CD4-positive, alpha-beta T cell treated with Interleukin-1 beta for 1 hour (primary cell): ENCODE data around the gene CYP39A1.

Source experiments
- DNase-seq, 2 donors: peaks; one replicate each; pipeline ENCODE4 v3.0.0-alpha.2; 2020 to 2022

The CYP39A1 gene

DNA sequence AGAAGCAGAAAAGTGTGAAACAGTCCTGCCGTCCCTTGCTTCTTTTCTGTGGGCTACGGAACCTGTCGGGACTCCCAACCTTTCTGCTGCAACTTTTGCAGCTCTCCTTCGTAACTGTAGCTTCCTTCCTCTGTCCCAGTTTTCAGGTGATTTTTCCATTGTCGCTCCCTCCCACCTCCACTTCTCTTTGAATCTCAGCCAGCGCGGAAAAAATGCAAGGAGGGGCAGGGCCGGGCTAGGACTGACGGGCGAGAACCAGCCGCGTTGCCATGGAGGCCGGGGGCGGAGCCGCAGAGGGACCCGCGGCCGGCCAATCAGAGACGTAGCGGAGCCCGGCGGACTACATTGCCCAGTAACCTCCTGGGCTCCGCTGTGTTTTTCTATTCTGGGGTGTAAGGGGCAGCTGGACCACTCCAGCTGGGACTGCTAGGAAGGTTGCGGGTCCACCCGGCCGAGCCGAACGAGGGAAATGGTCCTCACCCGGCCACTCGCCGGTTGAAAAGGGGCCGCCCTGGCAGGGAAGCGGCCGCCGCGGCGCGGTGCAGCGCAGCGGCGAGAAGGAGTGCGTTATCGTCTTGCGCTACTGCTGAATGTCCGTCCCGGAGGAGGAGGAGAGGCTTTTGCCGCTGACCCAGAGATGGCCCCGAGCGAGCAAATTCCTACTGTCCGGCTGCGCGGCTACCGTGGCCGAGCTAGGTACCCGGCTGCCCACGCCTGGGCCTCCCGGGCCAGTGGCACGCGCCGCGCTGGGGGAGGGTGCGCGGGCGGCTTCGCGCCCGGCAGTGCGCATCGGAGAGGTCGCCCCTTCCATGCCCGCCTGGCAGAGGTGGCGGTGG lies at the start of gene CYP39A1, which contains the start of gene SLC25A27:
TSS of gene CYP39A1 (minus strand) at position 216 of the 836 bp plus-strand sequence. CDS start 236 bp downstream, outside the sequence.
TSS of gene SLC25A27 (plus strand) at position 373 of the 836 bp plus-strand sequence. CDS start at position 591, 218 bp downstream.
- DNase-seq = peak; percentile 74 to 81

GRCh38 chr6:46699970-46700369 lies 47.4 kb upstream of the CYP39A1 start:
- DNase-seq = no peak

- no peak for DNase-seq
Measured at GRCh38 chr6:46690911-46691451, 38.4 kb upstream of the CYP39A1 start.

GRCh38 chr6:46690141-46690755 lies 37.6 kb upstream of the CYP39A1 start:
- no peak for DNase-seq

DNA sequence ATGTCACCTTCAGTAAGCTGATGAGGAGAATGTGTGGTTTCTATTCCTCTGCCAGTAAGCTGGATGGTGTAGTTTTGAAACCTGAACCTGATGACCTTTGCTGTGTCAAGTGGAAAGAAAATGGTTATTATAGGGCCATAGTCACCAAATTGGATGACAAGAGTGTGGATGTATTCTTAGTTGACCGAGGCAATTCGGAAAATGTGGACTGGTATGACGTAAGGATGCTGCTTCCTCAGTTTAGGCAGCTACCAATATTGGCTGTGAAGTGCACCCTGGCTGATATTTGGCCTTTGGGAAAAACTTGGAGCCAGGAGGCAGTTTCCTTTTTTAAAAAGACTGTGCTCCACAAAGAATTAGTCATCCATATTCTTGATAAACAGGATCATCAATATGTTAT lies 37.0 kb upstream of the CYP39A1 start:
- no peak for DNase-seq

DNA sequence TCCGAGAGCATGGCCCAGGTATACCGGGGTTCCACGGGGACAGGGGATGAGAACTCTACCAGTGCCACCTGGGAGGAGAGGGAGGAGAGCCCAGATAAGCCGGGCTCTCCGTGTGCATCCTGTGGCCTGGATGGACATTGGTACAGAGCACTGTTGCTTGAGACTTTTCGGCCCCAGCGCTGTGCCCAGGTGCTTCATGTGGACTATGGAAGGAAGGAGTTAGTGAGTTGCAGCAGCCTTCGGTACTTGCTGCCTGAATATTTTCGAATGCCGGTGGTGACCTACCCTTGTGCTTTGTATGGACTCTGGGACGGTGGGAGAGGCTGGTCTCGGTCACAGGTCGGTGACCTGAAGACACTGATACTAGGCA lies 36.3 kb upstream of the CYP39A1 start:
- no peak for DNase-seq

- DNase-seq = no peak
Measured at GRCh38 chr6:46688117-46688965, 35.7 kb upstream of the CYP39A1 start.

- no peak for DNase-seq
Measured at GRCh38 chr6:46687619-46688097, 35.0 kb upstream of the CYP39A1 start, which contains the start of gene TDRD6. TSS of gene TDRD6 (plus strand) at chr6:46687885. CDS start at chr6:46688129, 244 bp downstream.

GRCh38 chr6:46684771-46685170 lies 32.2 kb upstream of the CYP39A1 start:
- no peak for DNase-seq

DNA sequence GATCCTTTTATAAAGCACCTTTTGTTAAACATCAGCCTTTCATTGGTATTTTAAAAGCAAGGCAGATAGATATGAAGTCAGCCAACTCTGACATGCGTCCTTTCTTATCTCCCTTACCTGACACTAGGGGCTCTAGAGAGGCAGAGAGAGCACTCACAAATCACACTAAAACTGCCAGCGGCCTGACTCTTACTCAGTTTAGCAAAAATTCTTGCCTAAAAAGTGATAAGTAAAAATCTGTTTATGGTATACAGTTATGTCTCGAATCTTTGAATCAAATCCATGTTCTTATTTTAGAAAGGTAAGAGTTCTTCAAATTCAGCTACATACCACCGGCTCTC lies 24.7 kb upstream of the CYP39A1 start:
- no peak for DNase-seq

GRCh38 chr6:46676604-46677313 lies 24.1 kb upstream of the CYP39A1 start:
- no peak for DNase-seq

DNA sequence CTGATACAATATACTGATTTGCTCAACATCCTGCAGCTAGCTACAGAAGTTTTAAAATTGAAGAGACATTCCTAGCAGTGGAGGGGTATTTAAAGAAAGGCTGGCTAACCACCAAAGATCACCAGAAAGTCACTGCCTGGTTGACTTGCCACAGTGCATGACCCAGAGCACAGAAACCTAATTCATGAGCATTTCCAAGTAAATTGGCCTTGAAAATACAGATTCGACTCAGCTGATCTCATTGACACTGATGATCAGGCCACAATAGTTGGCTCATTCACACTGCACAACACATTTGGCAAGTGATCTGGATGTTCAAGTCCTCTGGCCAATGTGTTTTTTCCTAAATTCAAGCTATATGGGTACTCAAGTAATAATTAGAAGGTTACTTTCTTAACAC lies 21.8 kb upstream of the CYP39A1 start:
- DNase-seq = no peak

DNA sequence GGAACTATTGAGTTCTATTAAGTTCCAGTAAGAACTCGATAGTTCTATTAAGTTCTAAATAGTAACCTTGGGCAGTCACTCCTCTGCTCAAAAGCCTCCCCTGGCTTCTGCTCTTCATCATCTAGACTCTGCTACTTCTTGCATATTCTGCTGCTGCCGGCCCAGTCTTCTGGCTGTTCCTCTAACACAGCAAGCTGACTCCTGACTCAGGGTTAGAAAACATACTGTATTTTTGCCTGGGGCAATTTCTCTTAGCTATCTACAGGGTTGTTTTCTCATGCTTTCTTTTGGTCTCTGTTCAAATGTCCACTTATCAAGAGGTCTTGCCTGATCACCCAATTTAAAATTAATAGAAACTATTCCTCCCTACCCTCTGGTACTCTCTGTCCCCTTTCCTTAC lies 14.8 kb upstream of the CYP39A1 start:
- DNase-seq = no peak

GRCh38 chr6:46661483-46661882 lies 8.9 kb upstream of the CYP39A1 start:
- DNase-seq = no peak

- DNase-seq = no peak
Measured at GRCh38 chr6:46657642-46658041, 5.0 kb upstream of the CYP39A1 start.

DNA sequence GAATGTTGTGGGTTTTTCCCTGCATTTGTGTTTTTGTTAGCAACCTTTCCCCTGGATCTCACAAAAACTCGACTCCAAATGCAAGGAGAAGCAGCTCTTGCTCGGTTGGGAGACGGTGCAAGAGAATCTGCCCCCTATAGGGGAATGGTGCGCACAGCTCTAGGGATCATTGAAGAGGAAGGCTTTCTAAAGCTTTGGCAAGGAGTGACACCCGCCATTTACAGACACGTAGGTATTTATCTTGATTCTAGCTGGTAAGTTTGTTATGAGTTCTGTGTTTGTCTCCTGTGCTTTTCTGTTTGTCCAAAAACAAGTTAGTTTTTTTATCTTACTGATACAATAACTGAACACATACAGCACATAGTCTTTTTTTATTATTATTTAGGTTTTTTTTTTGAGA lies 3.2 kb upstream of the CYP39A1 start:
- DNase-seq = no peak

- no peak for DNase-seq
Measured at GRCh38 chr6:46653439-46654195, 999 bp upstream of the CYP39A1 start.

DNA sequence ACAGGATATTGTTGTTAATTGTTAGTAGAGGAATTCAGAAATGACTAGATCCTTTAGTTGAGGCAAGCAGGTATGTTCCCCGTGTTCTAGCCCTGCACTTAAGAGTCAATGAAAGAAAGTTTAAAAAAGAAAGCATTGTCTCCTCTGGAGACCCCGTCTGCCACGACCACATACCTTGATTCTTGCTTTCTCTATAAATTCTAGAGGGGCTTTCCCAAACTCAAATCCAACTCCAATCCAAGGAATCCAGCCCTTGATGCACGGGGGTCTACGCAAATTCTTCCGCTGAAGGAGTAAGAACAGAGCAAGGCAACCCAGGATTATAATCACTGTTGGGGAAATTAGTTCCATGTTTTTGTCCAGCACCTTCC lies 401 bp downstream of the CYP39A1 start:
- no peak for DNase-seq

DNA sequence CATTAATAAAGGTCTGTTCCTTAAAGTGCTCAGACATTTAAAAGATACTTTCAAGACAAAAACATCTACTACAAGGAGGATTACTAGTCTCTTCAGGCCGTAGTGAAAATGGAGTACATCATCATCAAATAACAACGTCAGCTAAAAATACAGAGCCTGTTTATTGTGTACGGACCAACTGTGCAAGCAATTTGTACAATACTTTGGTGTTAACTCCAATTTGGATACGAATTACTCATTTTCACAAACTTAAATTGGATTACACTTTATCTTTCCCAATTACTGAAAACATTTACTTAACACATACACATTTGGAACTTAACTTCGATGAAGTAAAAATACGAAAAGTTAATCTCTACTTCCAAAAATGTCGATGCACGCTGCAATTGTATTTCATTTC lies 802 bp downstream of the CYP39A1 start:
- DNase-seq = no peak

- no peak for DNase-seq
Measured at GRCh38 chr6:46651006-46651405, 1.6 kb downstream of the CYP39A1 start.

GRCh38 chr6:46648869-46649492 lies 3.6 kb downstream of the CYP39A1 start:
- no peak for DNase-seq
